ENCODE results near the gene PPP1R27. TPM values are rescaled to one million over a fixed set of nuclear protein-coding genes. Genes with fewer than 3 reads are reported as not detected.

The PPP1R27 gene
- total and polyA plus RNA-seq, 9 donors, result 0.22 TPM; not detected in 8

- no peaks in the 10 kb centered on the region for H3K9me3 ChIP-seq
- H3K4me1 ChIP-seq (ENCODE audit: insufficient read depth), result peaks cover 2% of the 10 kb centered on the region
- H3K36me3 ChIP-seq, result no peaks in the 10 kb centered on the region
- no peak for TF ChIP-seq EP300 (IDR thresholded peaks at IDR 0.05)
- TF ChIP-seq, protein P1, sequence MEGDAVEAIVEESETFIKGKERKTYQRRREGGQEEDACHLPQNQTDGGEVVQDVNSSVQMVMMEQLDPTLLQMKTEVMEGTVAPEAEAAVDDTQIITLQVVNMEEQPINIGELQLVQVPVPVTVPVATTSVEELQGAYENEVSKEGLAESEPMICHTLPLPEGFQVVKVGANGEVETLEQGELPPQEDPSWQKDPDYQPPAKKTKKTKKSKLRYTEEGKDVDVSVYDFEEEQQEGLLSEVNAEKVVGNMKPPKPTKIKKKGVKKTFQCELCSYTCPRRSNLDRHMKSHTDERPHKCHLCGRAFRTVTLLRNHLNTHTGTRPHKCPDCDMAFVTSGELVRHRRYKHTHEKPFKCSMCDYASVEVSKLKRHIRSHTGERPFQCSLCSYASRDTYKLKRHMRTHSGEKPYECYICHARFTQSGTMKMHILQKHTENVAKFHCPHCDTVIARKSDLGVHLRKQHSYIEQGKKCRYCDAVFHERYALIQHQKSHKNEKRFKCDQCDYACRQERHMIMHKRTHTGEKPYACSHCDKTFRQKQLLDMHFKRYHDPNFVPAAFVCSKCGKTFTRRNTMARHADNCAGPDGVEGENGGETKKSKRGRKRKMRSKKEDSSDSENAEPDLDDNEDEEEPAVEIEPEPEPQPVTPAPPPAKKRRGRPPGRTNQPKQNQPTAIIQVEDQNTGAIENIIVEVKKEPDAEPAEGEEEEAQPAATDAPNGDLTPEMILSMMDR (IDR thresholded peaks at IDR 0.05), result no peak
- TF ChIP-seq POLR2A (IDR thresholded peaks at IDR 0.05), result no peak
- H3K27ac ChIP-seq, result no peak overlapping the region
- no peak overlapping the region for H3K4me3 ChIP-seq
- intact Hi-C loops (cut with DNase I), result no loop called here
- no peak for DNase-seq
- no peaks in the 10 kb centered on the region for H3K27me3 ChIP-seq
- WGBS, 3 donors, result 94 to 97% (median 96%) methylated on average over 5 of the region's 5 CpGs
Measured at GRCh38 chr17:81877569-81877968, 42.7 kb upstream of the PPP1R27 start.

- no peaks in the 10 kb centered on the region for H3K27me3 ChIP-seq
- intact Hi-C loops (cut with DNase I), result no loop called here
- no peaks in the 10 kb centered on the region for H3K36me3 ChIP-seq
- WGBS, 3 donors, result 0 to 1% (median 0%) methylated on average over 47 to 86 of the region's 86 CpGs
- H3K9me3 ChIP-seq, result no peaks in the 10 kb centered on the region
- peak; percentile 93 to 96 (median 95) for DNase-seq
- TF ChIP-seq, protein P1 (IDR thresholded peaks at IDR 0.05), result peak in 2 of 3 donors; percentile 33 to 56
- TF ChIP-seq POLR2A (IDR thresholded peaks at IDR 0.05) (peak; percentile 98), EP300 (IDR thresholded peaks at IDR 0.05) (peak; percentile 21)
- peak overlapping the region; percentile 87 to 95 for H3K27ac ChIP-seq
- peaks cover 12% of the 10 kb centered on the region for H3K4me1 ChIP-seq (ENCODE audit: insufficient read depth)
- H3K4me3 ChIP-seq, result peak overlapping the region; percentile 90
Measured at GRCh38 chr17:81871387-81872230, 36.8 kb upstream of the PPP1R27 start.

DNA sequence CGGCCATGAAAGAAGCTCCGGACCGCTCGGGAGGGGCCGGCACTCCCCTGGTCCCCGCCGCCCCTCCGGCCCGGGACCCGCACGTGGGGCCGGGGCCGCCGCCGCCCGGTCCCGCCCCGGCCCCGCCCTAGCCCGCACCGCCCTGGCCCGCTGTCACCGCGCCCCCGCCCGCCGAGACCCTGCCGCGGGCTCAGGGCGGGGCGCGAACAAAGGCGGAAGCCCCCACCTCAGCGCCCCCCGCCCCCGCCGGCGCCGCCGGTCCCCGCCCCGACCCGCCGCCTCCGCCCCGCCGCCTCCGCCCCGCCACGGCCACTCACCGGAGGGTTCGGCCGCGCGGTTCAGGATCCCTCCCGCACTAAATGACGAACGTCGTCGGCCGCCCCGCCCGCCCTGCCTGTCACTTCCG, 36.1 kb upstream of the PPP1R27 start, which contains the start of gene ARHGDIA:
Gene ARHGDIA (minus strand): TSS at position 357 of the 406 bp plus-strand sequence. CDS start 1,407 bp downstream, outside the sequence.
- peak within 1 kb of the TSS; percentile 90 for H3K4me3 ChIP-seq
- no peak for DNase-seq
- H3K36me3 ChIP-seq, result no peaks in the 10 kb centered on the region
- 0 to 1% methylated on average over 6 to 64 of the region's 64 CpGs; no CpG with 5 or more reads in 1 of the 3 donors for WGBS, 3 donors
- no peaks in the 10 kb centered on the region for H3K27me3 ChIP-seq
- no peak for TF ChIP-seq POLR2A (IDR thresholded peaks at IDR 0.05)
- no peak for TF ChIP-seq EP300 (IDR thresholded peaks at IDR 0.05)
- TF ChIP-seq, protein P1 (IDR thresholded peaks at IDR 0.05), result no peak
- H3K4me1 ChIP-seq (ENCODE audit: insufficient read depth), result peaks cover 12% of the 10 kb centered on the region
- peak within 1 kb of the TSS; percentile 87 to 95 for H3K27ac ChIP-seq
- no peaks in the 10 kb centered on the region for H3K9me3 ChIP-seq
- intact Hi-C loops (cut with DNase I), result no loop called here

DNA sequence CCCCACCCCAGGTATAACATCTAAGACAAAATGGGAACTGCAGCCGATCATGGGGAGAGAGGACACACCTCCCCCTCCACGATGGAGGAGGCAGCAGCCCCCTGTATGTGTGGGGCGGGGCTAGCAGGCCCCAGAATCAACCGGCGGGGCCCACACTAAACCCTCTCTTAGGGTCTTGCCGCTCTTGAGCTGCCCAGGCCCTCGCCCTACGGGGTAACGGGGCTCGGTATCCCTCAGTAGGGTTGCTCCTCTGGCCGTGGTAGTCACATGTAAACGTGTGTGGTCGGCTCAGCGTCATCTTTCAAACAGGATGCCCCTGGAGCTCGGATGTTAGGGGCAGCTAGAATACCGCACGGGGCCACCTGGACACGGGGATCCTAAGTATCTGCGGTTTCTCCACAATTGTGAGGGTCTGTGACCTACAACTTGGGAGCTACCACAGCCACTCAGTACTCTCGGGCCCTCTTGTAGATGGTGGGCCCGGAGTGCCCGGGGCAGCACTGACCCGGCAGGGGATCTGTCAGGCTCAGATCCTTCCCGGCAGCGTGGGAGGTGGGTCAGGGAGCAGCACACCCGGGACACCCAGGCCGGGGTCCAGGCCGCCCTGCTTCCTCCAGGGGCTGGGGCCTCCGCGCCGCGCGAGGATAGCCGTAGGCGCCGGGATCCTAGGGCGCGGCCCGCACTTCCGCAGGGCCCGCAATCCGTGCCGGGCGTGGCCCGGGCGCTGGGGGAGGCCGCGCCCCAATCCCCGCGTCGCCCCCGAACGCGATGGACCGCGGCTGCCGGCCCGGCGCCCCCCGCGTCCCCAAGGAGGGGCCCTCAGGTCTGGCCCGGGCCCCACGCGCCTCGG, 35.5 kb upstream of the PPP1R27 start:
- intact Hi-C loops (cut with DNase I), result no loop called here
- peak in 4 of 5 donors; percentile 41 to 69 (median 56) for DNase-seq
- H3K9me3 ChIP-seq, result no peaks in the 10 kb centered on the region
- peak overlapping the region; percentile 90 for H3K4me3 ChIP-seq
- no peaks in the 10 kb centered on the region for H3K27me3 ChIP-seq
- peak overlapping the region; percentile 87 to 95 for H3K27ac ChIP-seq
- H3K4me1 ChIP-seq (ENCODE audit: insufficient read depth), result peaks cover 12% of the 10 kb centered on the region
- H3K36me3 ChIP-seq, result no peaks in the 10 kb centered on the region
- 1 to 4% (median 2%) methylated on average over 23 to 65 of the region's 65 CpGs for WGBS, 3 donors
- TF ChIP-seq POLR2A (IDR thresholded peaks at IDR 0.05), result no peak
- no peak for TF ChIP-seq EP300 (IDR thresholded peaks at IDR 0.05)
- TF ChIP-seq, protein P1 (IDR thresholded peaks at IDR 0.05), result no peak

All from ovary (tissue), 9 donors.